Stimulated activated naive CD8-positive, alpha-beta T cell treated with anti-CD3 and anti-CD28 coated beads, Interleukin-15, Interleukin-2, amounts not matched to agents 100 ng/mL and 50 ng/mL, for 24 hours (primary cell): ENCODE measurements around the gene OR51T1.

ENCODE experiments used
- H3K27ac Mint-ChIP-seq: one replicate; pipeline ENCODE4 v1.8.0; 2021; ENCODE audit warnings: mild to moderate bottlenecking, mixed read lengths
- H3K27me3 Mint-ChIP-seq: one replicate; pipeline ENCODE4 v1.8.0; 2021; ENCODE audit warnings: mixed read lengths
- H3K36me3 Mint-ChIP-seq: one replicate; pipeline ENCODE4 v1.8.0; 2021; ENCODE audit warnings: low read depth, mixed read lengths
- H3K4me1 Mint-ChIP-seq: one replicate; pipeline ENCODE4 v1.8.0; 2021; ENCODE audit warnings: low read depth, mixed read lengths
- H3K4me3 Mint-ChIP-seq: one replicate; pipeline ENCODE4 v1.8.0; 2021; ENCODE audit warnings: mild to moderate bottlenecking, mixed read lengths
- H3K9me3 Mint-ChIP-seq: one replicate; pipeline ENCODE4 v1.8.0; 2021; ENCODE audit warnings: mixed read lengths

The OR51T1 gene

GRCh38 chr11:4891996-4892640 lies 10.4 kb downstream of the OR51T1 start:
- H3K27me3 Mint-ChIP-seq = peaks cover 16% of the 10 kb centered on the region
- H3K27ac Mint-ChIP-seq = no peak overlapping the region
- H3K4me1 Mint-ChIP-seq = no peaks in the 10 kb centered on the region
- no peak overlapping the region for H3K4me3 Mint-ChIP-seq
- H3K9me3 Mint-ChIP-seq = peaks cover 4% of the 10 kb centered on the region
- no peaks in the 10 kb centered on the region for H3K36me3 Mint-ChIP-seq

- Mint-ChIP-seq H3K4me3 (no peak within 1 kb of the TSS), H3K27me3 (peaks cover 3% of the 10 kb centered on the region), H3K27ac (no peak within 1 kb of the TSS), H3K9me3 (no peaks in the 10 kb centered on the region), H3K36me3 (no peaks in the 10 kb centered on the region), H3K4me1 (no peaks in the 10 kb centered on the region)
Observed at GRCh38 chr11:4903484-4903883, 21.8 kb downstream of the OR51T1 start, which contains the start of gene OR51A7. TSS of gene OR51A7 (plus strand) at chr11:4903783. CDS start at chr11:4907370, 3,587 bp downstream.

GRCh38 chr11:4916581-4916980 lies 34.9 kb downstream of the OR51T1 start:
- no peaks in the 10 kb centered on the region for H3K4me1 Mint-ChIP-seq
- no peaks in the 10 kb centered on the region for H3K9me3 Mint-ChIP-seq
- H3K4me3 Mint-ChIP-seq = no peak overlapping the region
- H3K36me3 Mint-ChIP-seq = no peaks in the 10 kb centered on the region
- H3K27me3 Mint-ChIP-seq = peaks cover 4% of the 10 kb centered on the region
- no peak overlapping the region for H3K27ac Mint-ChIP-seq

GRCh38 chr11:4919250-4919649 lies 37.5 kb downstream of the OR51T1 start, which contains the start of gene OR51G2:
TSS of gene OR51G2 (minus strand) at chr11:4919350. CDS start at chr11:4915663, 3,687 bp downstream.
- Mint-ChIP-seq H3K4me1 (no peaks in the 10 kb centered on the region), H3K9me3 (no peaks in the 10 kb centered on the region), H3K36me3 (no peaks in the 10 kb centered on the region)

GRCh38 chr11:4921796-4922195 lies 40.1 kb downstream of the OR51T1 start:
- Mint-ChIP-seq H3K36me3 (no peaks in the 10 kb centered on the region), H3K27me3 (peaks cover 10% of the 10 kb centered on the region), H3K27ac (no peak overlapping the region), H3K4me1 (no peaks in the 10 kb centered on the region), H3K4me3 (no peak overlapping the region), H3K9me3 (no peaks in the 10 kb centered on the region)

More at GRCh38 chr11:4919250-4919649, 37.5 kb downstream of the OR51T1 start, which contains the start of gene OR51G2:
- H3K27me3 Mint-ChIP-seq = peaks cover 10% of the 10 kb centered on the region
- no peak within 1 kb of the TSS for H3K27ac Mint-ChIP-seq
- H3K4me3 Mint-ChIP-seq = no peak within 1 kb of the TSS

GRCh38 chr11:4922304-4922703 lies 40.6 kb downstream of the OR51T1 start:
- Mint-ChIP-seq H3K27ac (no peak overlapping the region), H3K36me3 (no peaks in the 10 kb centered on the region), H3K9me3 (no peaks in the 10 kb centered on the region), H3K27me3 (peaks cover 10% of the 10 kb centered on the region), H3K4me1 (no peaks in the 10 kb centered on the region), H3K4me3 (no peak overlapping the region)

GRCh38 chr11:4924239-4924638 lies 42.5 kb downstream of the OR51T1 start, which contains the start of gene OR51G1:
TSS of gene OR51G1 (minus strand) at chr11:4924339. CDS start at chr11:4924339, 0 bp downstream.
- no peak within 1 kb of the TSS for H3K4me3 Mint-ChIP-seq
- no peaks in the 10 kb centered on the region for H3K4me1 Mint-ChIP-seq
- H3K27me3 Mint-ChIP-seq = peaks cover 10% of the 10 kb centered on the region
- H3K9me3 Mint-ChIP-seq = no peaks in the 10 kb centered on the region
- no peaks in the 10 kb centered on the region for H3K36me3 Mint-ChIP-seq
- H3K27ac Mint-ChIP-seq = no peak within 1 kb of the TSS

- no peaks in the 10 kb centered on the region for H3K9me3 Mint-ChIP-seq
- no peak overlapping the region for H3K27ac Mint-ChIP-seq
- H3K4me3 Mint-ChIP-seq = no peak overlapping the region
- H3K27me3 Mint-ChIP-seq = peaks cover 10% of the 10 kb centered on the region
- no peaks in the 10 kb centered on the region for H3K4me1 Mint-ChIP-seq
- no peaks in the 10 kb centered on the region for H3K36me3 Mint-ChIP-seq
Observed at GRCh38 chr11:4926608-4927007, 44.9 kb downstream of the OR51T1 start.
